BLaER1 treated with 17β-estradiol and CSF1 and Interleukin-3, amounts not matched to agents 10 nM and 100 nM (cell line): ENCODE data around the gene MAPK10.

Source experiments
- H3K27ac ChIP-seq, 11 experiments: shearing (Covaris generic); formaldehyde crosslinking; 2 replicates each; pipeline ENCODE4 v1.8.1; 2022
- H3K27me3 ChIP-seq, 11 experiments: shearing (Covaris generic); formaldehyde crosslinking; 2 replicates each; pipeline ENCODE4 v1.8.1; 2022
- H3K36me3 ChIP-seq, 11 experiments: shearing (Covaris generic); formaldehyde crosslinking; 2 replicates each; pipeline ENCODE4 v1.8.1; 2022
- H3K4me1 ChIP-seq, 10 experiments: shearing (Covaris generic); formaldehyde crosslinking; 2 replicates each; pipeline ENCODE4 v1.8.1; 2022
- H3K4me2 ChIP-seq, 11 experiments: shearing (Covaris generic); formaldehyde crosslinking; 2 replicates each; pipeline ENCODE4 v1.8.1; 2022
- H3K4me3 ChIP-seq, 10 experiments: shearing (Covaris generic); formaldehyde crosslinking; 2 replicates each; pipeline ENCODE4 v1.8.1; 2022
- H3K9ac ChIP-seq, 11 experiments: shearing (Covaris generic); formaldehyde crosslinking; 2 replicates each; pipeline ENCODE4 v1.8.1; 2022
- H3K9me3 ChIP-seq, 11 experiments: shearing (Covaris generic); formaldehyde crosslinking; replicated peaks in 1 of 11; 2 replicates each; pipeline ENCODE4 v1.8.1; 2022
- H4K20me1 ChIP-seq, 11 experiments: shearing (Covaris generic); formaldehyde crosslinking; 2 replicates each; pipeline ENCODE4 v1.8.1; 2022
- Cebpa-rat ChIP-seq, 11 experiments: shearing (Covaris generic); IDR thresholded peaks; 2 replicates each; pipeline ENCODE4 v1.8.1; 2022

The MAPK10 gene

GRCh38 chr4:86381431-86381830, 21.6 kb upstream of the MAPK10 start:
- no peak for TF ChIP-seq Cebpa-rat (IDR thresholded peaks at IDR 0.05)
- no peaks in the 10 kb centered on the region for H3K36me3 ChIP-seq
- H3K27ac ChIP-seq: no peak overlapping the region
- no peak overlapping the region for H3K9ac ChIP-seq
- peaks cover 10 to 19% (median 16%) of the 10 kb centered on the region in 11 experiments; a peak in 17 of 22 replicates for H3K9me3 ChIP-seq
- H3K4me3 ChIP-seq: no peak overlapping the region
- no peaks in the 10 kb centered on the region for H4K20me1 ChIP-seq
- H3K4me2 ChIP-seq: no peak overlapping the region
- H3K27me3 ChIP-seq: no peaks in the 10 kb centered on the region
- no peaks in the 10 kb centered on the region for H3K4me1 ChIP-seq

- no peaks in the 10 kb centered on the region for H3K4me1 ChIP-seq
- no peak overlapping the region for H3K9ac ChIP-seq
- no peak overlapping the region for H3K4me2 ChIP-seq
- H3K36me3 ChIP-seq: no peaks in the 10 kb centered on the region
- H4K20me1 ChIP-seq: no peaks in the 10 kb centered on the region
- no peak for TF ChIP-seq Cebpa-rat (IDR thresholded peaks at IDR 0.05)
- no peaks in the 10 kb centered on the region for H3K27me3 ChIP-seq
- H3K27ac ChIP-seq: no peak overlapping the region
- H3K9me3 ChIP-seq: peaks cover 10 to 19% (median 16%) of the 10 kb centered on the region in 11 experiments; a peak in 17 of 22 replicates
- H3K4me3 ChIP-seq: no peak overlapping the region
Measured at GRCh38 chr4:86380181-86380724, 20.4 kb upstream of the MAPK10 start.

GRCh38 chr4:86376850-86377249, 17.0 kb upstream of the MAPK10 start:
- Histone ChIP-seq H3K4me1 (no peaks in the 10 kb centered on the region), H3K9ac (no peak overlapping the region), H3K9me3 (peaks cover 10 to 27% (median 19%) of the 10 kb centered on the region in 11 experiments; a peak in 19 of 22 replicates), H3K4me3 (no peak overlapping the region), H3K27me3 (no peaks in the 10 kb centered on the region), H4K20me1 (no peaks in the 10 kb centered on the region), H3K4me2 (no peak overlapping the region), H3K36me3 (no peaks in the 10 kb centered on the region), H3K27ac (no peak overlapping the region)
- TF ChIP-seq Cebpa-rat (IDR thresholded peaks at IDR 0.05): no peak

- no peak overlapping the region for H3K9ac ChIP-seq
- H3K27me3 ChIP-seq: no peaks in the 10 kb centered on the region
- no peaks in the 10 kb centered on the region for H4K20me1 ChIP-seq
- H3K36me3 ChIP-seq: no peaks in the 10 kb centered on the region
- no peak for TF ChIP-seq Cebpa-rat (IDR thresholded peaks at IDR 0.05)
- H3K9me3 ChIP-seq: peaks cover 0 to 11% (median 4%) of the 10 kb centered on the region in 11 experiments; a peak in 6 of 22 replicates
- no peak overlapping the region for H3K27ac ChIP-seq
- H3K4me3 ChIP-seq: no peak overlapping the region
- H3K4me1 ChIP-seq: no peaks in the 10 kb centered on the region
- no peak overlapping the region for H3K4me2 ChIP-seq
Measured at GRCh38 chr4:86368433-86368832, 8.6 kb upstream of the MAPK10 start.

- H4K20me1 ChIP-seq: no peaks in the 10 kb centered on the region
- H3K36me3 ChIP-seq: no peaks in the 10 kb centered on the region
- no peak overlapping the region for H3K27ac ChIP-seq
- H3K9ac ChIP-seq: no peak overlapping the region
- no peak overlapping the region for H3K4me2 ChIP-seq
- peaks cover 0 to 10% (median 4%) of the 10 kb centered on the region in 11 experiments; a peak in 6 of 22 replicates for H3K9me3 ChIP-seq
- TF ChIP-seq Cebpa-rat (IDR thresholded peaks at IDR 0.05): no peak
- no peak overlapping the region for H3K4me3 ChIP-seq
- no peaks in the 10 kb centered on the region for H3K27me3 ChIP-seq
- H3K4me1 ChIP-seq: no peaks in the 10 kb centered on the region
Measured at GRCh38 chr4:86367577-86367976, 7.7 kb upstream of the MAPK10 start.

GRCh38 chr4:86366920-86367319, 7.1 kb upstream of the MAPK10 start:
- H3K27ac ChIP-seq: no peak overlapping the region
- no peak overlapping the region for H3K4me3 ChIP-seq
- TF ChIP-seq Cebpa-rat (IDR thresholded peaks at IDR 0.05): no peak
- H3K9me3 ChIP-seq: peaks cover 0 to 6% (median 0%) of the 10 kb centered on the region in 11 experiments; a peak in 2 of 22 replicates
- no peaks in the 10 kb centered on the region for H3K4me1 ChIP-seq
- H3K4me2 ChIP-seq: no peak overlapping the region
- H4K20me1 ChIP-seq: no peaks in the 10 kb centered on the region
- H3K9ac ChIP-seq: no peak overlapping the region
- H3K27me3 ChIP-seq: no peaks in the 10 kb centered on the region
- H3K36me3 ChIP-seq: no peaks in the 10 kb centered on the region

GRCh38 chr4:86362510-86362909, 2.7 kb upstream of the MAPK10 start:
- TF ChIP-seq Cebpa-rat (IDR thresholded peaks at IDR 0.05): no peak
- no peaks in the 10 kb centered on the region for H4K20me1 ChIP-seq

GRCh38 chr4:86358257-86358656, 1.6 kb downstream of the MAPK10 start:
- no peak overlapping the region for H3K9ac ChIP-seq
- no peak overlapping the region for H3K27ac ChIP-seq
- no peaks in the 10 kb centered on the region for H3K36me3 ChIP-seq
- no peaks in the 10 kb centered on the region for H3K27me3 ChIP-seq
- H3K9me3 ChIP-seq: no peaks in the 10 kb centered on the region
- no peak for TF ChIP-seq Cebpa-rat (IDR thresholded peaks at IDR 0.05)
- peak overlapping the region in 1 of 11 experiments; percentile 4; a peak in 1 of 22 replicates for H3K4me2 ChIP-seq
- no peak overlapping the region for H3K4me3 ChIP-seq
- no peaks in the 10 kb centered on the region for H4K20me1 ChIP-seq
- H3K4me1 ChIP-seq: peaks cover 13 to 35% (median 17%) of the 10 kb centered on the region in 10 experiments

More at GRCh38 chr4:86362510-86362909, 2.7 kb upstream of the MAPK10 start:
- Histone ChIP-seq H3K27ac (no peak overlapping the region), H3K4me2 (no peak overlapping the region), H3K27me3 (no peaks in the 10 kb centered on the region), H3K36me3 (no peaks in the 10 kb centered on the region), H3K9ac (no peak overlapping the region), H3K4me1 (peaks cover 13 to 34% (median 17%) of the 10 kb centered on the region in 10 experiments), H3K9me3 (no peaks in the 10 kb centered on the region), H3K4me3 (no peak overlapping the region)

GRCh38 chr4:86357608-86358007, 2.2 kb downstream of the MAPK10 start:
- Histone ChIP-seq H3K27me3 (no peaks in the 10 kb centered on the region), H3K4me1 (peaks cover 13 to 35% (median 17%) of the 10 kb centered on the region in 10 experiments), H4K20me1 (no peaks in the 10 kb centered on the region), H3K9me3 (no peaks in the 10 kb centered on the region), H3K4me2 (no peak overlapping the region; a peak in 1 of 22 replicates), H3K36me3 (no peaks in the 10 kb centered on the region), H3K4me3 (no peak overlapping the region), H3K9ac (no peak overlapping the region), H3K27ac (no peak overlapping the region)
- TF ChIP-seq Cebpa-rat (IDR thresholded peaks at IDR 0.05): no peak
